HG03442 (cell line): Measurements from ENCODE around the gene NUP205.
A peak's percentile ranks its signal among the peaks of the same experiment; 100 is the strongest.

Experiments used
- ATAC-seq: cut with Tn5 transposase; IDR thresholded peaks from one replicate; pipeline ENCODE4 v1.9.1; 2021; ENCODE audit warnings: mild to moderate bottlenecking, moderate library complexity; ENCODE audit not compliant: unreplicated experiment

Gene NUP205, protein sequence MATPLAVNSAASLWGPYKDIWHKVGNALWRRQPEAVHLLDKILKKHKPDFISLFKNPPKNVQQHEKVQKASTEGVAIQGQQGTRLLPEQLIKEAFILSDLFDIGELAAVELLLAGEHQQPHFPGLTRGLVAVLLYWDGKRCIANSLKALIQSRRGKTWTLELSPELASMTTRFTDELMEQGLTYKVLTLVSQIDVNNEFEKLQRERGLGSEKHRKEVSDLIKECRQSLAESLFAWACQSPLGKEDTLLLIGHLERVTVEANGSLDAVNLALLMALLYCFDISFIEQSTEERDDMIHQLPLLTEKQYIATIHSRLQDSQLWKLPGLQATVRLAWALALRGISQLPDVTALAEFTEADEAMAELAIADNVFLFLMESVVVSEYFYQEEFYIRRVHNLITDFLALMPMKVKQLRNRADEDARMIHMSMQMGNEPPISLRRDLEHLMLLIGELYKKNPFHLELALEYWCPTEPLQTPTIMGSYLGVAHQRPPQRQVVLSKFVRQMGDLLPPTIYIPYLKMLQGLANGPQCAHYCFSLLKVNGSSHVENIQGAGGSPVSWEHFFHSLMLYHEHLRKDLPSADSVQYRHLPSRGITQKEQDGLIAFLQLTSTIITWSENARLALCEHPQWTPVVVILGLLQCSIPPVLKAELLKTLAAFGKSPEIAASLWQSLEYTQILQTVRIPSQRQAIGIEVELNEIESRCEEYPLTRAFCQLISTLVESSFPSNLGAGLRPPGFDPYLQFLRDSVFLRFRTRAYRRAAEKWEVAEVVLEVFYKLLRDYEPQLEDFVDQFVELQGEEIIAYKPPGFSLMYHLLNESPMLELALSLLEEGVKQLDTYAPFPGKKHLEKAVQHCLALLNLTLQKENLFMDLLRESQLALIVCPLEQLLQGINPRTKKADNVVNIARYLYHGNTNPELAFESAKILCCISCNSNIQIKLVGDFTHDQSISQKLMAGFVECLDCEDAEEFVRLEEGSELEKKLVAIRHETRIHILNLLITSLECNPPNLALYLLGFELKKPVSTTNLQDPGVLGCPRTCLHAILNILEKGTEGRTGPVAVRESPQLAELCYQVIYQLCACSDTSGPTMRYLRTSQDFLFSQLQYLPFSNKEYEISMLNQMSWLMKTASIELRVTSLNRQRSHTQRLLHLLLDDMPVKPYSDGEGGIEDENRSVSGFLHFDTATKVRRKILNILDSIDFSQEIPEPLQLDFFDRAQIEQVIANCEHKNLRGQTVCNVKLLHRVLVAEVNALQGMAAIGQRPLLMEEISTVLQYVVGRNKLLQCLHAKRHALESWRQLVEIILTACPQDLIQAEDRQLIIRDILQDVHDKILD (N-terminal part only)

DNA sequence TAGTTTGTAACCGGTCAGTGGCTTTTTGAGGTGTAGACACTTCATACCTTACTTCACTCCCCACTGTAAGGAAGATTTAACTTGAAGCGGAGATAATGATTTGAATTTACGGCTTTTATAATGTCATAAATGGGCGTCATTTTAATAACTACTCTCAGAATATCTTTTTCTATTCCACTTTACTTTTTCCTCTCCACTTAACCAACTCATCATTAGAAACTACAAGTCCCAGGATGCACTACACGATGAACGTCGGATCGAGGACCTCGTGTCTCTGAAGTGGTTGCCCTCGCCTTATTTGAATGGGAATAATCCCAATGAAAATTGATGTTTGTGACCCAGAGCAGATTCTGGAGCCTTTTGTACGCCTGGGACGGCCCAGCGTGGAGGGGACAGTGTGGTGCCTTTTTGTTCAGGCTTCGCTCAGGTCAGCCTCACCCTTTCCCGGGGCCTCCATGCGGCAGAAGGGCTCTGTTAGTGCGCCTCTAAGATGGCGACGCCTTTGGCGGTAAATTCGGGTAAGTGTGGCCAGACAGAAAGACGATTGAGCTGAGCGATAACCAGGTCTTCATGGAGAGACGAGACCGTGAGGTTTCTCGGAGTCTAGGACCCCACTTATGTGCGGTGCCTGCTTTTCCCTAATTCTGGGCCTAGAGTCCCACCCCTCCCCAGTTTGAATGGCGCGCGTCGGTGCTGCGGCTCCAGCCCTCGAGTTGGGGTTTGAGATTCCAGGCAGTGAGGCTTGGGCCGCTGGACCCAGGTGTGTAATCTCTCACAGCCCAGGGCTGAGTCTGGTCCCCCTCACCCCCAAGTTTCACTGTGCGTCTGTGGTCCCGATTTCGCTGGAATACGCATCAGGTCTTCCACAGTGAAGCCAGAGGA is at the start of gene NUP205:
Gene NUP205, plus strand, starts transcription at position 463 of the 882 bp plus-strand sequence. Its CDS starts 28 bp downstream, at position 491.
- peak; percentile 64 for ATAC-seq

DNA sequence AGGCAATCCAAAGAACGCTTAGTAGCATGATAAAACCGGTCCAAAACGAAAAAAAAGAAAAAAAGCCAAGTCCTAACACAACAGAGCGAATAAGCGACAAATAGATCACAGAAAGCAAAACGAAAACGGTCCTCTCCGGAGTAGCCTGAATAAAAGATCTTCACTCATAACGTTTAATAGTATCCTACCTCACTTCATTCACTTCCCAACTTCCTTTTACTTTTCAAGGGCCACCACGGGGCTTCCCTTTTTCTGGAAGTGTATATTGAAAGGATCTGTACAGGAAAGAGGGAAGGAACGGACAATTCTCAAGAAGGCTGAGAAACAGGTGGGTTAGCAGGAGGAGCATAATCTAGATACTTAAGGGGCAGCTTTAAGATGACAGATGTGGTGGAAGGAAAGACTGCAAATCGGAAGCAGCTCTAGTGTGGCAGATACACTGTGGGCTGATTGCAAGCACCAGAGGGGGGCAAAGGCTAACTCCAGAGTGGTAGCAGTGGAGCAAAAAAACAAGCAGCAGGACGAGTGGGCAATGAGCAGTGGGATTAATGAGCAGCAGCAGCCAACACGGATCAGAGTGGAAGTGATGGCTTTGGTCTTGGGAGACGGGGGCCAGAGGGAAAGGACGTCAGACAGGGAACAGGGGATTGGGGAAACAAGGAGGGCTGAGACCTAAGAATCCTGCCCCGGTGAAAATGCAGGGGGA is 48.7 kb upstream of the NUP205 start:
- no peak for ATAC-seq

- no peak for ATAC-seq
Measured at GRCh38 chr7:135509589-135509838, 48.2 kb upstream of the NUP205 start.

DNA sequence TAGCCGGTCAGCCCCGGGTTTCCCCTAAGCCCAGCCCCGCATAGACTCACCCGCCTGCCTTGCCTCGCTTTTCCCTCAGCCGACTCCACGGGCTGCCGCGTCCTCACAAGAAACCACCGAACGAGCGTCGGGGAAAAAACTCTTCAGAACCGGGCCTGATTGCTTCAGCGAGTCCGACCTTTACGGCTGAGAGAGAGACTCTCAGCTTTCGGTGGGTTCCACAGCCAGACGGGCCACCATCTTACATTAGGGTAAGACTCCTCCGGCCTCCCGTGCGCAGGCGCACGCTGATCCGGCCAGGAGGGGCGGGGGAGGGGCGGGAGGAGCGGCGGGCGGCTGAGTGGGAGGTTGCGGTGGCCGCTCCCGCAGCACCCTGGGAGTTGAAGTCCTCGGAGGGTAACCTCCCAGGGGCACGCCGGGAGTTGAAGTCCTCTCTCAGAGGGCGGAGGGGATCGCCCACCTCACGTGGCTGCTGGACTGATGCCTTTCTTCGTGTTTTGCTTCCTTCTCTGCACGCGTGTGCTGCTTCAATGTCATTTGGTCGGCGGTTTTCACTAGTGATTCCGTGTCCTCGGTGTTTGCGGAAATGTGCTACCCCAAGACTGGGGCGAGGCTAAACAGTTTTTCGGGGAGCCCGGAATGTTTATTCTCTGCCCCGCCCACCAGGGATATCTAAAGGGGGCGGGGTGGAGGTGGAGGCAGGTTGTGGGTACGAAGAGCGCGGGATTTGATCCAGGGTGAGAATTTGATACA is 47.7 kb upstream of the NUP205 start, which contains the start of gene CNOT4:
Gene CNOT4, minus strand, starts transcription at position 264 of the 753 bp plus-strand sequence. CDS start 71,771 bp downstream, outside the sequence.
- ATAC-seq, result peak; percentile 91

- no peak for ATAC-seq
Measured at GRCh38 chr7:135510592-135511183, 47.0 kb upstream of the NUP205 start.

- ATAC-seq, result peak; percentile 42
Measured at GRCh38 chr7:135512135-135512887, 45.4 kb upstream of the NUP205 start.

DNA sequence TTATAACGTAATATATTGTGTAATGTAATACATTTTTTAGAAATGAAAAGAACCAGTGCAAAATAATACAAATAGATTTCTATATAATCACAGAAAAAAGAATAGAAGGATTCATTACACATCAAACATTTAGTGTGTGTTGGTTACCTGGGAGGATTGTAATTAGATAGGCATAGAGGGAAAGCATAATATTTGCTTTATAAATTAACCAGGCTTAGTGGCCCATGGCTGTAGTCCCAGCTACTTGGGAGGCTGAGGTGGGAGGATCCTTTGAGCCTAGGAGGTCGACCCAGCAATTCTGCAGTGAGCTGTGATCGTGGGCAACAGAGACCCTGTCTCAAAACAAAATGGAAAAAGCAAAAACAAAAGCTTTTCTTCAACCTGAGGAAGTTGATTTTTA is 42.9 kb upstream of the NUP205 start:
- ATAC-seq, result no peak

DNA sequence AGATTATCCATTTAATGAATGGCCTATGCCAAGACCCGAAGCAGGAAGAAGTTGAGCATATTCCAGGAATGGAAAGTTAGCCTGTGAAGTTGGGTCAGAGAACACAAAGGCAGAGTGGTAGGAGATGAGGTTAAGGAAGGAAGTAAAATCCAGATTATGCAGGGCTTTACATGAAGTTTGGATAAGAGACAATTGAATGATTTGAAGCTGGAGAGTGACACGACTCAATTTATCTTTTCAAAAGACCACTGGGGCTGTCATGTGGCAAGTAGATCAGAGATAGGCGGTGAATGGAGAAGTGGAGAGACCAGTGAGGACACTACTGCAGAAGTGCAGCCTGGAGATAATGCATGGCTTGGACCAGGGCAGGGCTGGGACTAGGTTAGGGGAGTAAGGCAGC is 40.7 kb upstream of the NUP205 start:
- no peak for ATAC-seq

GRCh38 chr7:135518748-135519147 is 39.0 kb upstream of the NUP205 start:
- ATAC-seq, result no peak

- ATAC-seq, result no peak
Measured at GRCh38 chr7:135519233-135519688, 38.5 kb upstream of the NUP205 start.

DNA sequence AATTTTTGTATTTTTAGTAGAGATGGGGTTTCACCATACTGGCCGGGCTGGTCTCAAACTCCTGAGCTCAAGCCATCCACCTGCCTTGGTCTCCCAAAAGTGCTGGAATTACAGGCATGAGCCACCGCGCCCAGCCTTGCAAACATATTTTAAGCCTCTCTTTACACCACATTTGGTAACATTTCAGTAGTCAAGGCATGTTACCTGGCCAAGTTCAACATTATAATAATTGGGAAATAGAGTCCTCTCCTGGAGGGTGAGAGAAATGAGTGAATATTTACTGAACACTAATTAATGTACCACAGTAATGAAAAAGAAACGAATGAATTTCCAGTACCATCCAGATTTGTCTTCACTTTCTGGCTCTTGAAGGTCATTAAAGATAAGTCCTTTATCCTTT is 37.8 kb upstream of the NUP205 start:
- no peak for ATAC-seq

DNA sequence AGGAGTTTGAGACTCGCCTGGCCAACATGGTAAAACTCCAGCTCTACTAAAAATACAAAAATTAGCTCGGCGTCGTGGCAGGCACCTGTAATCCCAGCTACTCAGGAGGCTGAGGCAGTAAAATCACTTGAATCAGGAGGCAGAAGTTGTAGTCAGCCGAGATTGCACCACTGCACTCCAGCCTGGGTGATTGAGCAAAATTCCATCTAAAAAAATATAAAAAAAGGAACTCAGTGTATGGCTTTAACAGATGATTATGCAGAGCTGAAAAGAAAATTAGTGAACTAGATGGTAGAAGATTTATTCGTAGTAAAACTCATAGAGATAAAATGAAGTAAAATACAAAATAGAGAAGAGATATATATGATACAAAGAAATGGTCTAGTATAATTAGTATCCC is 35.2 kb upstream of the NUP205 start:
- no peak for ATAC-seq

GRCh38 chr7:135523146-135523545 is 34.6 kb upstream of the NUP205 start:
- no peak for ATAC-seq

GRCh38 chr7:135525426-135525825 is 32.3 kb upstream of the NUP205 start:
- no peak for ATAC-seq

DNA sequence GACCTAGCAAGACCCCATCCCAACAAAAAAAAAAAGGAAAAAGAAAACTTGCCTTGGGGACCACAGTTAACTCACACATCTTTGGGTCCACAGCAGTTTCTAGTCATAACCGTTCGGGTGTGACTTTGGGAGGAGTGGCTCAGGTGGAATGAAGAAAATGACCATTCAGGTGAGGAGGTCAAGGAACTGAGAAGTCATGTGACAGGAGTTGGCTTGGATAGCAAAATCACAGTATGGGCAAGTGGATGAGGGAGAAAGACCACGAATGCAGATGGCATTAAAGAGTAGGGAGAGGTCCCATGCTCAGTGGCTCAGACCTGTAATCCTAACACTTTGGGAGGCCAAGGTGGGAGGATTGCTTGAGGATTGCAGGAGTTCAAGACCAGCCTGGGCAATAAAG is 30.7 kb upstream of the NUP205 start:
- ATAC-seq, result no peak

DNA sequence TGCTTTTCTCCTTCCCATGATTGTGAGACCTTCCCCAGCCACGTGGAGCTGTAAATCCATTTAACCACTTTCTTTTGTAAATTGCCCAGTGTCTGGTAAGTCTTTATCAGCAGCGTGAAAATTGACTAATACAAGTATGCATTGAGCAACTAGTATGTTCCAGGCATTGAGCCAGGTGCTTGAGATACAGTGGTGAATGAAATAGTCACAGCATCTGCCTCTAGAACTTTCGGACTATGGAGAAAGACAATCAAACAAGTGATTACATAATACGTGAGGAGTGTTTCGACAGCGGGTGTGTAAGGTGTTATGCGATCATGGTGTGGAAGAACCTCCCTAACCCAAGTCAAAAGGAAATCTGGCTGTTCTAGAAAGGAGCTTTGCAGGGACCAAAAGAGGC is 21.6 kb upstream of the NUP205 start:
- ATAC-seq, result no peak

DNA sequence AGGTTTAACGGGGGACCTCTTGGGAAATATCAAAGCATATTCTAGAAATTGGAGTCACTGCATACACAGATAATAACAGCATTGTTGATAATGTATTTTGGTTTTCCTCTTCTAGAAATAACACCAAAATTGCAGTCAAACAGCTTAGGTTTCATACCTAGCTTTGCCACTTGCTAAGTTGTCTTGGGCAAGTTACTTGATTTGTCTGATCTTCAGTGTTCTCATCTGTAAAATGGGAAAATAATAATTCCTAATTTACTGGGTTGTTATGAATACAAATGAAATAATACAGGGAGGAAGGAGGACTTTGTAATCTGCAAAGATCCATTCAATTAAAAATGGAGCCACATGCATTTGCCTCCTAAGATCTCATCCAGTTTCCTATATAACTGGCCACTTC is 20.3 kb upstream of the NUP205 start:
- no peak for ATAC-seq

- no peak for ATAC-seq
Measured at GRCh38 chr7:135537905-135538304, 19.8 kb upstream of the NUP205 start.
